Caco-2 (cell line): Measurements from ENCODE around the gene RGS19. TPM values are rescaled to one million over a fixed set of nuclear protein-coding genes. Genes with fewer than 3 reads are reported as not detected.

Experiments
- BruUV-seq: library from RNA; stranded (reverse); fragments of 400-500 nt; replicated peaks from 2 replicates; lab custom pipeline; 2021; lab: Mats Ljungman, UMichigan
- CTCF ChIA-PET: fragments of 300-600 bp; sonication (Branson Sonifier 250); formaldehyde crosslinking; loops from one replicate; lab custom pipeline; 2022; ENCODE audit warnings: antibody characterized with exemption; lab: Charles Lee
- POLR2A ChIA-PET: fragments of 300-600 bp; sonication (Branson Sonifier 250); formaldehyde crosslinking; loops from one replicate; lab custom pipeline; 2022; ENCODE audit warnings: antibody characterized with exemption; lab: Charles Lee
- DNase-seq, 2 experiments: peaks; one replicate each; pipeline versions ENCODE4 v3.0.0 to v3.0.0-alpha.2; 2020 to 2022
- H3K27me3 ChIP-seq: replicated peaks from 2 replicates; pipeline ENCODE4 v1.6.0; 2011; ENCODE audit warnings: low read length; ENCODE audit not compliant: control insufficient read depth, insufficient read depth
- H3K36me3 ChIP-seq: 2 replicates; pipeline ENCODE4 v1.5.1; 2011; ENCODE audit warnings: low read length; ENCODE audit not compliant: control insufficient read depth, insufficient read depth
- H3K4me1 ChIP-seq: fragments of 250-450 bp; sonication (Bioruptor Pico); 2 replicates; pipeline ENCODE4 v1.5.1; 2020; ENCODE audit warnings: mild to moderate bottlenecking
- H3K4me3 ChIP-seq: 2 replicates; pipeline ENCODE4 v1.5.1; 2011; ENCODE audit warnings: low read depth, mild to moderate bottlenecking, control low read depth, low read length
- H3K9me3 ChIP-seq: fragments of 250-450 bp; sonication (Bioruptor Pico); 2 replicates; pipeline ENCODE4 v1.5.1; 2020; ENCODE audit warnings: mild to moderate bottlenecking, moderate library complexity
- H3K27ac Mint-ChIP-seq: one replicate; pipeline ENCODE4 v1.8.0; 2022; ENCODE audit warnings: mixed read lengths; ENCODE audit not compliant: unreplicated experiment
- H3K27me3 Mint-ChIP-seq: one replicate; pipeline ENCODE4 v1.8.0; 2022; ENCODE audit warnings: mixed read lengths; ENCODE audit not compliant: insufficient read depth, unreplicated experiment
- H3K36me3 Mint-ChIP-seq: one replicate; pipeline ENCODE4 v1.8.0; 2022; ENCODE audit warnings: mild to moderate bottlenecking, mixed read lengths; ENCODE audit not compliant: insufficient read depth, unreplicated experiment
- H3K4me1 Mint-ChIP-seq: one replicate; pipeline ENCODE4 v1.8.0; 2022; ENCODE audit warnings: low read depth, mixed read lengths; ENCODE audit not compliant: unreplicated experiment
- H3K4me3 Mint-ChIP-seq: one replicate; pipeline ENCODE4 v1.8.0; 2022; ENCODE audit warnings: mild to moderate bottlenecking, moderate library complexity, mixed read lengths; ENCODE audit not compliant: unreplicated experiment
- H3K9me3 Mint-ChIP-seq: one replicate; pipeline ENCODE4 v1.8.0; 2022; ENCODE audit warnings: mixed read lengths; ENCODE audit not compliant: unreplicated experiment
- intact Hi-C: fragments of 100-400 bp; cut with micrococcal nuclease; formaldehyde crosslinking; loops from one replicate; pipeline ENCODE4 v1.10.0; 2022; ENCODE audit not compliant: unreplicated experiment
- total RNA-seq: library from RNA; stranded (reverse); gene quantifications from 2 replicates; pipeline ENCODE4 v1.2.3, GENCODE V29; 2022
- TF ChIP-seq, protein P1 (sequence below), 2 experiments: fragments of 200-600 bp in 1 of 2; IDR thresholded peaks; 1 replicate in 1 of 2; 2 replicates in 1 of 2; pipeline versions ENCODE4 v1.5.1 to v1.8.0; 2011 to 2022; ENCODE audit warnings: antibody characterized with exemption in 1 of 2, control low read depth in 1 of 2, inconsistent platforms in 1 of 2, low read depth in 1 of 2, low read length in 1 of 2, mild to moderate bottlenecking in 1 of 2, moderate library complexity in 1 of 2; ENCODE audit not compliant: insufficient read depth in 1 of 2, severe bottlenecking in 1 of 2, unreplicated experiment in 1 of 2

RGS19 gene
- total RNA-seq, 1 experiment from 2014 or later, result 29.3 TPM

GRCh38 chr20:64039293-64040160, 39.8 kb downstream of the RGS19 start:
- Histone ChIP-seq H3K9me3 (no peaks in the 10 kb centered on the region), H3K27me3 (no peaks in the 10 kb centered on the region), H3K4me3 (peak overlapping the region; percentile 81), H3K4me1 (peaks cover 26% of the 10 kb centered on the region), H3K36me3 (no peaks in the 10 kb centered on the region)
- no TSS peak for BruUV-seq
- peak overlapping the region; percentile 87 for H3K4me3 Mint-ChIP-seq
- H3K9me3 Mint-ChIP-seq, result no peaks in the 10 kb centered on the region
- ChIA-PET POLR2A (interaction anchor here (0.6 to 1.6 kb wide), 3 partner anchors 18 to 59 kb away, joined by 3 to 21 read pairs (median 4); partner anchors contain the start of genes PRPF6, SAMD10 and TCEA2), CTCF (interaction anchor here (0.5 to 6.2 kb wide), 26 partner anchors 9 to 513 kb away, joined by 3 to 139 read pairs (median 8); partner anchors contain the start of genes LKAAEAR1, OPRL1, PRPF6 and PTK6)
- TF ChIP-seq, protein P1, sequence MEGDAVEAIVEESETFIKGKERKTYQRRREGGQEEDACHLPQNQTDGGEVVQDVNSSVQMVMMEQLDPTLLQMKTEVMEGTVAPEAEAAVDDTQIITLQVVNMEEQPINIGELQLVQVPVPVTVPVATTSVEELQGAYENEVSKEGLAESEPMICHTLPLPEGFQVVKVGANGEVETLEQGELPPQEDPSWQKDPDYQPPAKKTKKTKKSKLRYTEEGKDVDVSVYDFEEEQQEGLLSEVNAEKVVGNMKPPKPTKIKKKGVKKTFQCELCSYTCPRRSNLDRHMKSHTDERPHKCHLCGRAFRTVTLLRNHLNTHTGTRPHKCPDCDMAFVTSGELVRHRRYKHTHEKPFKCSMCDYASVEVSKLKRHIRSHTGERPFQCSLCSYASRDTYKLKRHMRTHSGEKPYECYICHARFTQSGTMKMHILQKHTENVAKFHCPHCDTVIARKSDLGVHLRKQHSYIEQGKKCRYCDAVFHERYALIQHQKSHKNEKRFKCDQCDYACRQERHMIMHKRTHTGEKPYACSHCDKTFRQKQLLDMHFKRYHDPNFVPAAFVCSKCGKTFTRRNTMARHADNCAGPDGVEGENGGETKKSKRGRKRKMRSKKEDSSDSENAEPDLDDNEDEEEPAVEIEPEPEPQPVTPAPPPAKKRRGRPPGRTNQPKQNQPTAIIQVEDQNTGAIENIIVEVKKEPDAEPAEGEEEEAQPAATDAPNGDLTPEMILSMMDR (IDR thresholded peaks at IDR 0.05; ENCODE audit: insufficient read depth in 1 of 2, low read depth in 1 of 2, low read length in 1 of 2, severe bottlenecking in 1 of 2, unreplicated experiment in 1 of 2), result no peak
- H3K27ac Mint-ChIP-seq, result no peak overlapping the region
- DNase-seq, result peak in 1 of 2 experiments; percentile 58
- H3K4me1 Mint-ChIP-seq, result no peaks in the 10 kb centered on the region
- intact Hi-C loops, result loop anchor here (1.0 kb wide), 4 partner anchors 8 to 81 kb away; no protein-coding TSS in a partner anchor
- peaks cover 46% of the 10 kb centered on the region for H3K36me3 Mint-ChIP-seq
- peaks cover 3% of the 10 kb centered on the region for H3K27me3 Mint-ChIP-seq

DNA sequence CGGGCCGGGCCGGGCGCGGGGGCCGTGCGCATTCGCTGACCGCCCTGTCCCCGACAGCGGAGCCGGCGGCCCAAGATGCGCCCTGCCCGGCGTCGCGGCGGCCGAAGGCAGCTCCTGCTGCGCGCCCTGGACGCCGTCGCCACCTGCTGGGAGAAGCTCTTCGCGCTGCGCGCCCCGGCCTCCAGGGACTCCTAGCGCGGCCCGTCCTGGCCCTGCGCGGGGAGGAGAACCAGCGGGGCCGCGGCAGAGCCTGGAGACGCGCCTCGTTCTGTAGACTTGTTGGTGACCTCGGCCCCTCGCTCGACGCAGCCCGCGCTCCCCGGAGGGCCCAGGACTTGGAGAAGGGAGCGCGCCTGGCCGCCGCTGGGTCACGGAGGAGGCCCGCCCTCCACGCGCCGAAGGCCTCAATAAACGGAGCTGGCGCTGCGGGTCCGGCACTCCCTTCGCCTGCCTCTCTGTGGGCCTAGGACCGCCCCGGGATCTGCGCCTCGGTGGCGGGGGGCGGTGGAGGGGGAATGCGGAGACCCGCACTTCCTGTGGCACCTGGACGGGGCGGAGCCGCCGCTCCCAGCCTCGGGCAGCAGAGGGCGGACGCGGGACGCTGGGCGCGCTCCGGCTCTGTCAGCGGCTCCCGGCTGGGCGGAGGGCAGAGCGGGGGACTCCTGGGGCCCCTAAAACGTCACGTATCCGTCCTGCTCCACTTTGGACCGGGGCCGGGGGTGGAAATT, 40.6 kb downstream of the RGS19 start:
- Histone ChIP-seq H3K4me1 (peaks cover 26% of the 10 kb centered on the region), H3K9me3 (no peaks in the 10 kb centered on the region), H3K27me3 (no peaks in the 10 kb centered on the region), H3K4me3 (peak overlapping the region; percentile 81), H3K36me3 (no peaks in the 10 kb centered on the region)
- H3K9me3 Mint-ChIP-seq, result no peaks in the 10 kb centered on the region
- H3K27me3 Mint-ChIP-seq, result peaks cover 3% of the 10 kb centered on the region
- H3K36me3 Mint-ChIP-seq, result peaks cover 54% of the 10 kb centered on the region
- peak; percentile 92 to 97 for DNase-seq
- BruUV-seq, result TSS peak; percentile 23
- TF ChIP-seq, protein P1 (IDR thresholded peaks at IDR 0.05; ENCODE audit: insufficient read depth in 1 of 2, low read depth in 1 of 2, low read length in 1 of 2, severe bottlenecking in 1 of 2, unreplicated experiment in 1 of 2), result peak; percentile 83 to 96
- intact Hi-C loops, result loop anchor here (1.0 kb wide), 7 partner anchors 9 to 500 kb away; partner anchors contain the start of gene PRPF6
- H3K4me1 Mint-ChIP-seq, result no peaks in the 10 kb centered on the region
- CTCF ChIA-PET, result interaction anchor here (0.6 to 6.2 kb wide), 52 partner anchors 8 to 766 kb away, joined by 3 to 139 read pairs (median 5); partner anchors contain the start of genes ARFGAP1, LKAAEAR1, OPRL1 and PPDPF
- peak overlapping the region; percentile 87 for H3K4me3 Mint-ChIP-seq
- POLR2A ChIA-PET, result interaction anchor here (0.6 to 1.6 kb wide), 9 partner anchors 14 to 81 kb away, joined by 3 to 21 read pairs (median 4); partner anchors contain the start of genes PRPF6, SAMD10 and TCEA2
- H3K27ac Mint-ChIP-seq, result peak overlapping the region; percentile 57
